ENCODE data around the gene VPS41.

VPS41 gene

GRCh38 chr7:38820571-38820970 lies 88.4 kb downstream of the VPS41 start:
- Histone ChIP-seq H2BK120ac (ENCODE audit: low read depth, low read length) (no peak overlapping the region), H3K27me3 (ENCODE audit: insufficient read depth, low read length, poor library complexity) (no peaks in the 10 kb centered on the region), H3K27ac (ENCODE audit: low read depth, low read length) (no peak overlapping the region), H2AK5ac (ENCODE audit: low read length) (no peak overlapping the region), H3K4me3 (ENCODE audit: low read length) (no peak overlapping the region), H3K79me2 (ENCODE audit: control insufficient read depth, insufficient read depth, low read length) (no peaks in the 10 kb centered on the region), H3K18ac (ENCODE audit: low read length) (no peak overlapping the region), H4K8ac (ENCODE audit: low read depth, low read length) (no peak overlapping the region), H4K5ac (ENCODE audit: low read length) (no peak overlapping the region), H2BK5ac (ENCODE audit: low read length) (no peak overlapping the region), H3K79me1 (ENCODE audit: low read length) (no peaks in the 10 kb centered on the region), H3K4ac (ENCODE audit: low read depth, low read length) (no peak overlapping the region), H3K23ac (ENCODE audit: low read length) (no peak overlapping the region), H3K36me3 (ENCODE audit: control insufficient read depth, insufficient read depth, low read length) (no peaks in the 10 kb centered on the region), H3K9ac (ENCODE audit: low read length) (no peak overlapping the region), H3K4me1 (ENCODE audit: control insufficient read depth, low read depth, low read length) (peaks cover under 1% of the 10 kb centered on the region), H3K56ac (ENCODE audit: low read length) (no peak overlapping the region), H2BK15ac (replicated peaks; ENCODE audit: low read depth) (no peak overlapping the region), H3K4me2 (ENCODE audit: low read length) (no peak overlapping the region)
- no CpG with 5 or more reads among the region's 4 CpGs for WGBS (ENCODE audit: extremely low coverage, insufficient coverage, low lambda C conversion rate)
- no peak for DNase-seq

- no peak overlapping the region for H3K27ac ChIP-seq (ENCODE audit: low read depth, low read length)
- no peak overlapping the region for H3K9ac ChIP-seq (ENCODE audit: low read length)
- H3K27me3 ChIP-seq (ENCODE audit: insufficient read depth, low read length, poor library complexity): no peaks in the 10 kb centered on the region
- H3K23ac ChIP-seq (ENCODE audit: low read length): no peak overlapping the region
- no peak for DNase-seq
- no peak overlapping the region for H3K56ac ChIP-seq (ENCODE audit: low read length)
- no peaks in the 10 kb centered on the region for H3K36me3 ChIP-seq (ENCODE audit: control insufficient read depth, insufficient read depth, low read length)
- H3K4me2 ChIP-seq (ENCODE audit: low read length): no peak overlapping the region
- H3K18ac ChIP-seq (ENCODE audit: low read length): no peak overlapping the region
- no peaks in the 10 kb centered on the region for H3K4me1 ChIP-seq (ENCODE audit: control insufficient read depth, low read depth, low read length)
- H2AK5ac ChIP-seq (ENCODE audit: low read length): no peak overlapping the region
- H2BK120ac ChIP-seq (ENCODE audit: low read depth, low read length): no peak overlapping the region
- H4K8ac ChIP-seq (ENCODE audit: low read depth, low read length): no peak overlapping the region
- WGBS (ENCODE audit: extremely low coverage, insufficient coverage, low lambda C conversion rate): no CpG with 5 or more reads among the region's 2 CpGs
- no peaks in the 10 kb centered on the region for H3K79me2 ChIP-seq (ENCODE audit: control insufficient read depth, insufficient read depth, low read length)
- H2BK5ac ChIP-seq (ENCODE audit: low read length): no peak overlapping the region
- no peak overlapping the region for H4K5ac ChIP-seq (ENCODE audit: low read length)
- no peak overlapping the region for H3K4ac ChIP-seq (ENCODE audit: low read depth, low read length)
- no peaks in the 10 kb centered on the region for H3K79me1 ChIP-seq (ENCODE audit: low read length)
- no peak overlapping the region for H3K4me3 ChIP-seq (ENCODE audit: low read length)
- no peak overlapping the region for H2BK15ac ChIP-seq (replicated peaks; ENCODE audit: low read depth)
Observed at GRCh38 chr7:38819463-38819862, 89.5 kb downstream of the VPS41 start.

GRCh38 chr7:38817526-38817925 lies 91.5 kb downstream of the VPS41 start:
- no peaks in the 10 kb centered on the region for H3K4me1 ChIP-seq (ENCODE audit: control insufficient read depth, low read depth, low read length)
- no peaks in the 10 kb centered on the region for H3K27me3 ChIP-seq (ENCODE audit: insufficient read depth, low read length, poor library complexity)
- H2AK5ac ChIP-seq (ENCODE audit: low read length): no peak overlapping the region
- H3K79me2 ChIP-seq (ENCODE audit: control insufficient read depth, insufficient read depth, low read length): no peaks in the 10 kb centered on the region
- no peaks in the 10 kb centered on the region for H3K36me3 ChIP-seq (ENCODE audit: control insufficient read depth, insufficient read depth, low read length)
- no peak overlapping the region for H4K5ac ChIP-seq (ENCODE audit: low read length)
- H4K8ac ChIP-seq (ENCODE audit: low read depth, low read length): no peak overlapping the region
- WGBS (ENCODE audit: extremely low coverage, insufficient coverage, low lambda C conversion rate): no CpG with 5 or more reads among the region's 7 CpGs
- no peak overlapping the region for H3K4me3 ChIP-seq (ENCODE audit: low read length)
- H3K27ac ChIP-seq (ENCODE audit: low read depth, low read length): no peak overlapping the region
- no peak overlapping the region for H2BK120ac ChIP-seq (ENCODE audit: low read depth, low read length)
- H3K79me1 ChIP-seq (ENCODE audit: low read length): no peaks in the 10 kb centered on the region
- H3K4me2 ChIP-seq (ENCODE audit: low read length): no peak overlapping the region
- H2BK5ac ChIP-seq (ENCODE audit: low read length): no peak overlapping the region
- no peak overlapping the region for H3K56ac ChIP-seq (ENCODE audit: low read length)
- H3K4ac ChIP-seq (ENCODE audit: low read depth, low read length): no peak overlapping the region
- no peak overlapping the region for H3K18ac ChIP-seq (ENCODE audit: low read length)
- no peak overlapping the region for H3K23ac ChIP-seq (ENCODE audit: low read length)
- DNase-seq: no peak
- no peak overlapping the region for H3K9ac ChIP-seq (ENCODE audit: low read length)
- H2BK15ac ChIP-seq (replicated peaks; ENCODE audit: low read depth): no peak overlapping the region

- WGBS (ENCODE audit: extremely low coverage, insufficient coverage, low lambda C conversion rate): no CpG with 5 or more reads among the region's 1 CpG
- Histone ChIP-seq H3K27me3 (ENCODE audit: insufficient read depth, low read length, poor library complexity) (no peaks in the 10 kb centered on the region), H2BK5ac (ENCODE audit: low read length) (no peak overlapping the region), H3K4me3 (ENCODE audit: low read length) (no peak overlapping the region), H3K79me2 (ENCODE audit: control insufficient read depth, insufficient read depth, low read length) (no peaks in the 10 kb centered on the region), H3K79me1 (ENCODE audit: low read length) (no peaks in the 10 kb centered on the region), H3K4me2 (ENCODE audit: low read length) (no peak overlapping the region), H2BK15ac (replicated peaks; ENCODE audit: low read depth) (no peak overlapping the region), H3K36me3 (ENCODE audit: control insufficient read depth, insufficient read depth, low read length) (no peaks in the 10 kb centered on the region), H4K8ac (ENCODE audit: low read depth, low read length) (no peak overlapping the region), H3K9ac (ENCODE audit: low read length) (no peak overlapping the region), H2BK120ac (ENCODE audit: low read depth, low read length) (no peak overlapping the region), H3K4ac (ENCODE audit: low read depth, low read length) (no peak overlapping the region), H3K23ac (ENCODE audit: low read length) (no peak overlapping the region), H3K18ac (ENCODE audit: low read length) (no peak overlapping the region), H3K27ac (ENCODE audit: low read depth, low read length) (no peak overlapping the region), H3K4me1 (ENCODE audit: control insufficient read depth, low read depth, low read length) (no peaks in the 10 kb centered on the region), H4K5ac (ENCODE audit: low read length) (no peak overlapping the region), H2AK5ac (ENCODE audit: low read length) (no peak overlapping the region), H3K56ac (ENCODE audit: low read length) (no peak overlapping the region)
- no peak for DNase-seq
Observed at GRCh38 chr7:38813768-38814167, 95.2 kb downstream of the VPS41 start.

GRCh38 chr7:38806912-38807311 lies 102.1 kb downstream of the VPS41 start:
- Histone ChIP-seq H3K27me3 (ENCODE audit: insufficient read depth, low read length, poor library complexity) (no peaks in the 10 kb centered on the region), H2BK5ac (ENCODE audit: low read length) (no peak overlapping the region), H3K4me1 (ENCODE audit: control insufficient read depth, low read depth, low read length) (no peaks in the 10 kb centered on the region), H4K5ac (ENCODE audit: low read length) (no peak overlapping the region), H4K8ac (ENCODE audit: low read depth, low read length) (no peak overlapping the region), H3K23ac (ENCODE audit: low read length) (no peak overlapping the region), H3K56ac (ENCODE audit: low read length) (no peak overlapping the region), H3K18ac (ENCODE audit: low read length) (no peak overlapping the region), H3K4me3 (ENCODE audit: low read length) (no peak overlapping the region), H3K79me2 (ENCODE audit: control insufficient read depth, insufficient read depth, low read length) (no peaks in the 10 kb centered on the region), H3K79me1 (ENCODE audit: low read length) (no peaks in the 10 kb centered on the region), H3K36me3 (ENCODE audit: control insufficient read depth, insufficient read depth, low read length) (no peaks in the 10 kb centered on the region), H2BK15ac (replicated peaks; ENCODE audit: low read depth) (no peak overlapping the region), H2AK5ac (ENCODE audit: low read length) (no peak overlapping the region), H3K27ac (ENCODE audit: low read depth, low read length) (no peak overlapping the region), H3K9ac (ENCODE audit: low read length) (no peak overlapping the region), H3K4ac (ENCODE audit: low read depth, low read length) (no peak overlapping the region), H2BK120ac (ENCODE audit: low read depth, low read length) (no peak overlapping the region), H3K4me2 (ENCODE audit: low read length) (no peak overlapping the region)
- no CpG with 5 or more reads among the region's 2 CpGs for WGBS (ENCODE audit: extremely low coverage, insufficient coverage, low lambda C conversion rate)
- no peak for DNase-seq

GRCh38 chr7:38801786-38802185 lies 107.2 kb downstream of the VPS41 start:
- Histone ChIP-seq H3K9ac (ENCODE audit: low read length) (no peak overlapping the region), H3K23ac (ENCODE audit: low read length) (no peak overlapping the region), H4K5ac (ENCODE audit: low read length) (no peak overlapping the region), H2BK5ac (ENCODE audit: low read length) (no peak overlapping the region), H3K18ac (ENCODE audit: low read length) (no peak overlapping the region), H3K27ac (ENCODE audit: low read depth, low read length) (no peak overlapping the region), H3K4me1 (ENCODE audit: control insufficient read depth, low read depth, low read length) (no peaks in the 10 kb centered on the region), H3K79me2 (ENCODE audit: control insufficient read depth, insufficient read depth, low read length) (no peaks in the 10 kb centered on the region), H3K56ac (ENCODE audit: low read length) (no peak overlapping the region), H3K79me1 (ENCODE audit: low read length) (no peaks in the 10 kb centered on the region), H2AK5ac (ENCODE audit: low read length) (no peak overlapping the region), H2BK15ac (replicated peaks; ENCODE audit: low read depth) (no peak overlapping the region), H4K8ac (ENCODE audit: low read depth, low read length) (no peak overlapping the region), H2BK120ac (ENCODE audit: low read depth, low read length) (no peak overlapping the region), H3K4ac (ENCODE audit: low read depth, low read length) (no peak overlapping the region), H3K4me3 (ENCODE audit: low read length) (no peak overlapping the region), H3K27me3 (ENCODE audit: insufficient read depth, low read length, poor library complexity) (no peaks in the 10 kb centered on the region), H3K4me2 (ENCODE audit: low read length) (no peak overlapping the region), H3K36me3 (ENCODE audit: control insufficient read depth, insufficient read depth, low read length) (no peaks in the 10 kb centered on the region)
- no peak for DNase-seq
- no CpG with 5 or more reads among the region's 4 CpGs for WGBS (ENCODE audit: extremely low coverage, insufficient coverage, low lambda C conversion rate)

Measured in mesendoderm (in vitro differentiated cells).